ENCODE results near the gene PNKD.

The PNKD gene

GRCh38 chr2:218256612-218257350 is 13.5 kb upstream of the PNKD start:
- Histone ChIP-seq H3K9me2 (replicated peaks; ENCODE audit: insufficient read depth, low read length) (no peaks in the 10 kb centered on the region), H3K4me2 (ENCODE audit: low read depth, low read length, poor library complexity, severe bottlenecking) (no peak overlapping the region), H3K4me3 (ENCODE audit: insufficient read depth, low read length, poor library complexity, severe bottlenecking) (no peak overlapping the region), H3K9me3 (ENCODE audit: insufficient read depth, low read length) (no peaks in the 10 kb centered on the region), H3K36me3 (ENCODE audit: low read length) (no peaks in the 10 kb centered on the region), H3K27me3 (ENCODE audit: low read length) (no peaks in the 10 kb centered on the region), H4K20me1 (ENCODE audit: low read depth, low read length) (no peaks in the 10 kb centered on the region), H3K79me2 (ENCODE audit: insufficient read depth, low read length) (no peaks in the 10 kb centered on the region), H3F3A (ENCODE audit: insufficient read depth) (peaks cover 39% of the 10 kb centered on the region), H3K27ac (ENCODE audit: low read depth, low read length) (peak overlapping the region; percentile 68; the same call in 1 of the 2 replicates), H2AFZ (ENCODE audit: low read depth, low read length, severe bottlenecking) (no peak overlapping the region), H3K9ac (ENCODE audit: low read length) (no peak overlapping the region)
- TF ChIP-seq EZH2phosphoT487 (conservative IDR thresholded peaks at IDR 0.05; ENCODE audit: low read length) = no peak
- TF ChIP-seq CTCF (IDR thresholded peaks at IDR 0.05; ENCODE audit: insufficient read depth, low read length, poor library complexity, severe bottlenecking) = no peak

GRCh38 chr2:218257390-218257981 is 12.8 kb upstream of the PNKD start:
- H4K20me1 ChIP-seq (ENCODE audit: low read depth, low read length) = no peaks in the 10 kb centered on the region
- no peaks in the 10 kb centered on the region for H3K9me2 ChIP-seq (replicated peaks; ENCODE audit: insufficient read depth, low read length)
- H3K36me3 ChIP-seq (ENCODE audit: low read length) = no peaks in the 10 kb centered on the region
- H3K4me2 ChIP-seq (ENCODE audit: low read depth, low read length, poor library complexity, severe bottlenecking) = peak overlapping the region; percentile 18
- H3K4me3 ChIP-seq (ENCODE audit: insufficient read depth, low read length, poor library complexity, severe bottlenecking) = no peak overlapping the region
- no peaks in the 10 kb centered on the region for H3K27me3 ChIP-seq (ENCODE audit: low read length)
- TF ChIP-seq CTCF (IDR thresholded peaks at IDR 0.05; ENCODE audit: insufficient read depth, low read length, poor library complexity, severe bottlenecking) (peak; percentile 65), EZH2phosphoT487 (conservative IDR thresholded peaks at IDR 0.05; ENCODE audit: low read length) (no peak)
- no peak overlapping the region for H3K9ac ChIP-seq (ENCODE audit: low read length)
- H2AFZ ChIP-seq (ENCODE audit: low read depth, low read length, severe bottlenecking) = no peak overlapping the region
- peak overlapping the region; percentile 68 for H3K27ac ChIP-seq (ENCODE audit: low read depth, low read length)
- peaks cover 39% of the 10 kb centered on the region for H3F3A ChIP-seq (ENCODE audit: insufficient read depth)
- H3K9me3 ChIP-seq (ENCODE audit: insufficient read depth, low read length) = no peaks in the 10 kb centered on the region
- H3K79me2 ChIP-seq (ENCODE audit: insufficient read depth, low read length) = no peaks in the 10 kb centered on the region

- Histone ChIP-seq H3K27me3 (ENCODE audit: low read length) (no peaks in the 10 kb centered on the region), H3K9ac (ENCODE audit: low read length) (no peak overlapping the region), H2AFZ (ENCODE audit: low read depth, low read length, severe bottlenecking) (no peak overlapping the region), H3K9me2 (replicated peaks; ENCODE audit: insufficient read depth, low read length) (no peaks in the 10 kb centered on the region), H3F3A (ENCODE audit: insufficient read depth) (peaks cover 31% of the 10 kb centered on the region), H3K36me3 (ENCODE audit: low read length) (no peaks in the 10 kb centered on the region), H4K20me1 (ENCODE audit: low read depth, low read length) (no peaks in the 10 kb centered on the region), H3K27ac (ENCODE audit: low read depth, low read length) (no peak overlapping the region), H3K4me2 (ENCODE audit: low read depth, low read length, poor library complexity, severe bottlenecking) (no peak overlapping the region), H3K4me3 (ENCODE audit: insufficient read depth, low read length, poor library complexity, severe bottlenecking) (no peak overlapping the region), H3K79me2 (ENCODE audit: insufficient read depth, low read length) (no peaks in the 10 kb centered on the region), H3K9me3 (ENCODE audit: insufficient read depth, low read length) (no peaks in the 10 kb centered on the region)
- TF ChIP-seq CTCF (IDR thresholded peaks at IDR 0.05; ENCODE audit: insufficient read depth, low read length, poor library complexity, severe bottlenecking) = no peak
- TF ChIP-seq EZH2phosphoT487 (conservative IDR thresholded peaks at IDR 0.05; ENCODE audit: low read length) = no peak
These were observed 11.0 kb upstream of the PNKD start for GRCh38 chr2:218259099-218259961.

Measured in SU-DHL-6 (cell line).